ENCODE measurements around the gene B3GNT7.
"Not testable (repeated sequence)": the region's sequence is repeated elsewhere in the genome, so short reads cannot be mapped to it uniquely, and the experiment has no call there.

The B3GNT7 gene, protein sequence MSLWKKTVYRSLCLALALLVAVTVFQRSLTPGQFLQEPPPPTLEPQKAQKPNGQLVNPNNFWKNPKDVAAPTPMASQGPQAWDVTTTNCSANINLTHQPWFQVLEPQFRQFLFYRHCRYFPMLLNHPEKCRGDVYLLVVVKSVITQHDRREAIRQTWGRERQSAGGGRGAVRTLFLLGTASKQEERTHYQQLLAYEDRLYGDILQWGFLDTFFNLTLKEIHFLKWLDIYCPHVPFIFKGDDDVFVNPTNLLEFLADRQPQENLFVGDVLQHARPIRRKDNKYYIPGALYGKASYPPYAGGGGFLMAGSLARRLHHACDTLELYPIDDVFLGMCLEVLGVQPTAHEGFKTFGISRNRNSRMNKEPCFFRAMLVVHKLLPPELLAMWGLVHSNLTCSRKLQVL

GRCh38 chr2:231395188-231396057 lies at the start of gene B3GNT7:
B3GNT7 (plus strand) TSS chr2:231395710; CDS start chr2:231395804, 94 bp downstream.
- DNase-seq (ENCODE audit: low read depth) = no peak

DNA sequence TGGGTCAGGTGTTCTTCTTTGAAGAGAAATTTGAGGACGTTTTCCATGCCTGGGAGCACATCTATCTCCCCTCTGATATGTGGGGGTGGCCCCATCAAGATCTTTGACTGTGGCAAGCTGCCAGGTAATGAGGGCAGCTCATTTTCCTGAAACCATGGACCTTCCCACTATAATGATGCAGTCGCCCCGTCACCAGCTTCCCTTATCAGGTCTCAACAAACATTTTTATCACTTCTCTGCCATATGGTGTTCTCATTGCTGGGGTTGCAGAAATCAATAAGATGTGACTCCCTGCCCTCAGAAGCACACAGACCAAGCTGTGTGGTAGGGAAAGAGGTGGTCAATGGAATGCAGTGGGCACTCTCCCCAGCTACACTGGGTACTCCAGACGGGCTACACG lies 48.4 kb upstream of the B3GNT7 start:
- no peak for DNase-seq (ENCODE audit: low read depth)

- DNase-seq (ENCODE audit: low read depth) = no peak
Observed at GRCh38 chr2:231347638-231348037, 47.9 kb upstream of the B3GNT7 start.

DNA sequence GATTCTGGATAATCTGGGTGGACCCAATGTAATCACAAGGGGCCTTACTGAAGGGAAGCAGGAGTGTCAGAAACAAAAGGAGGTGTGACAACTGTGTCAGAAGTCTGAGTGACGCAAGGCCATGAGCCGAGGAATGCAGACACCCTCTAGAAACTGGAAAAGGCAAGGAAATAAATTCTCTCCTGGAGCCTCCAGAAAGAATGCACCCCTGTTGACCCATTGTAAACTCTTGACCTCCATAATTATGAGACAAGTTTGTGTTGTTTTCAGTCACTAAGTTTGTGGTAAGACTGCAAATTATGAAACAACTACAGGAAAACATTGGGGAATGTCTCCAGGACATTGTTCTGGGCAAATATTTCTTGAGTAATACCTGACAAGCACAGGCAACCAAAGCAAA lies 47.3 kb upstream of the B3GNT7 start:
- DNase-seq (ENCODE audit: low read depth) = no peak

DNA sequence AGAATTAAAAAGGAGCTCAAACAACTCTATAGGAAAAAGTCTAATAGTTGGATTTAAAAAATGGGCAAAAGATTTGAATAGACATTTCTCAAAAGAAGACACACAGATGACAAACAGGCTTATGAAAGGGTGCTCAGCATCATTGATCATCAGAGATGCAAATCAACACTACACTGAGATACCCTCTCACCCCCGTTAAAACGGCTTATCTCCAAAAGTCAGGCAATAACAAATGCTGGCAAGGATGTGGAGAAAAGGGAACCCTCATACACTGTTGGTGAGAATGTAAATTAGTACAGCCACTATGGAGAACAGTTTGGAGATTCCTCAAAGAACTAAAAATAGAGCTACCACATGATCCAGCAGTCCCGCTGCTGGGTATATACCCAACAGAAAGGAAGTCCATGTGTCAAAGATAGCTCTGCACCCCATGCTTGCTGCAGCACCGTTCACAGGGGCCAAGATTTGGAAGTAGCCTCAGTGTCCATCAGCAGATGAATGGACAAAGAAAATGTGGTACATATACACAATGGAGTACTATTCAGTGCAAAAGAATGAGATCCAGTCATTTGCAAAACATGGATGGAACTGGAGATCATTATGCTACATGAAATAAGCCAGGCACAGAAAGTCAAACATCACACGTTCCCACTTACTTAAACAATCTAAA lies 46.7 kb upstream of the B3GNT7 start:
- no peak for DNase-seq (ENCODE audit: low read depth)

DNA sequence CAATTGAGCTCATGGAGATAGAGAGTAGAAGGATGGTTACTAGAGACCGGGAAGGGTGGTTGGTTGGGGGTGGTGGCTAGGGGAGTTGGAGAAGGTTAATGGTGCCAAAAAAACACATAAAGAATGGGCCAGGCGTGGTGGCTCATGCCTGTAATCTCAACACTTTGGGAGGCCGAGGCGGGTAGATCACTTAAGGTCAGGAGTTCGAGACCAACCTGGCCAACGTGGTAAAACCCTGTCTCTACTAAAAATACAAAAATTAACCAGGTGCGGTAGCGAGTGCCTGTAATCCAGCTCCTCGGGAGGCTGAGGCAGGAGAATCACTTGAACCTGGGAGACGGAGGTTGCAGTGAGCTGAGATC lies 46.2 kb upstream of the B3GNT7 start:
- DNase-seq (ENCODE audit: low read depth) = not testable (repeated sequence)

- no peak for DNase-seq (ENCODE audit: low read depth)
Observed at GRCh38 chr2:231351648-231352047, 43.9 kb upstream of the B3GNT7 start.

DNA sequence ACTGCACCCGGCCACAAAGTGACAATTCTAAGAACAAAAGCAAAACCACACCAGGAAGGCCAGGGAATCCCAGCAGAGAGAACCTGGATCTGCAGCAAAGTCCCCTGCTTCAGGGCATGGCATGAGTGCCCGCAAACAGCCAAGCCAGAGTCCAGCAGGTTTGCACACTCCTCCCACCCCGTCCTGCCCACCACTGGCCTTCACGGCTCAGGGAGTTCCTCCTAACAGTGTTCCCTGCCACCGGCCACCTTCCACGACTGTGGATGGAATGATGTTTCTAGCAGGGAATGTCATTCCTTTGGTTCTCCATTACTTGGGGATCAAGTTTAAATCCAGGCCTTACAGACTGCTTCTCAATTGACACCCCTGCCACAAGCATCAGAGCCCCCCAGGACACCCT lies 42.0 kb upstream of the B3GNT7 start:
- DNase-seq (ENCODE audit: low read depth) = no peak

GRCh38 chr2:231355508-231356465 lies 39.7 kb upstream of the B3GNT7 start:
- DNase-seq (ENCODE audit: low read depth) = no peak

DNA sequence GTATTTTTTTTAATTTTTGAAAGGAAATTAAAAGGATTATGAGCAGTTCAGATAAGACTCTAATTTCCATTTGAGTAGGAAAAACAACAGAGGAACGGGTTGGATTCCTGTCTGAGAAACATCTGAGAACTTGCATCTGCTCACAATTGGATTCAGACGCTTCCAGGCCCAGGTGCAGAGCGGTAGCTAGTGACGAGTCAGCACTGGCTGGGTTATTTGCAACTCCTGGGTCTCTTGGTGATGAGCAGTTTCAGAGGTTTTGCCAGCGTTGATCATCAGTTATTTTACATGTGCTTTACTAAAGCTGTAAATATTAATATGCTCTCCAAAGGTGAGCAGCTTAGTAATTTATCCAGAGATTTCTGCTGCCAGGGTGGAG lies 39.1 kb upstream of the B3GNT7 start:
- DNase-seq (ENCODE audit: low read depth) = no peak

DNA sequence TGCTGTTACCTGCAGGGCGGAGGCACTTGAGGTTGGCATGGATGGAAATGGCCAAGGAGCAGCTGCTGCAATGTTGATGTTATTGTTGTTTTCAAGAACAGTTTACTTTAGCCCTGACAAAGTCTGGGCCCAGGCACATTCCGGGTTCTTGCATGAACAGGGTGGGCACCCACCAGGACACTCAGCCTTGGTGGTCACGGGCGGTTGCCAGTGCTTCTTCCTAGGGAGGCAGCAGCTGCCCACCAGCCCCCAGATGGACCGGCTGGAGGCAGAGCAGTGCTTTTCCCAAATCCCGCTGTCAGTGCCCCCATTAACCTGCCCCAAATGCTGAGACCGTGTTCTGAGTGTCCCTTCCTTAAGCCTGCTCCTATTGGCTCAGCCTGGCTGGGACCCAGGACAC lies 38.5 kb upstream of the B3GNT7 start:
- DNase-seq (ENCODE audit: low read depth) = no peak

- no peak for DNase-seq (ENCODE audit: low read depth)
Observed at GRCh38 chr2:231357931-231358330, 37.6 kb upstream of the B3GNT7 start.

- no peak for DNase-seq (ENCODE audit: low read depth)
Observed at GRCh38 chr2:231359441-231359840, 36.1 kb upstream of the B3GNT7 start.

GRCh38 chr2:231359948-231360347 lies 35.6 kb upstream of the B3GNT7 start:
- DNase-seq (ENCODE audit: low read depth) = no peak

- DNase-seq (ENCODE audit: low read depth) = no peak
Observed at GRCh38 chr2:231360401-231360800, 35.1 kb upstream of the B3GNT7 start.

DNA sequence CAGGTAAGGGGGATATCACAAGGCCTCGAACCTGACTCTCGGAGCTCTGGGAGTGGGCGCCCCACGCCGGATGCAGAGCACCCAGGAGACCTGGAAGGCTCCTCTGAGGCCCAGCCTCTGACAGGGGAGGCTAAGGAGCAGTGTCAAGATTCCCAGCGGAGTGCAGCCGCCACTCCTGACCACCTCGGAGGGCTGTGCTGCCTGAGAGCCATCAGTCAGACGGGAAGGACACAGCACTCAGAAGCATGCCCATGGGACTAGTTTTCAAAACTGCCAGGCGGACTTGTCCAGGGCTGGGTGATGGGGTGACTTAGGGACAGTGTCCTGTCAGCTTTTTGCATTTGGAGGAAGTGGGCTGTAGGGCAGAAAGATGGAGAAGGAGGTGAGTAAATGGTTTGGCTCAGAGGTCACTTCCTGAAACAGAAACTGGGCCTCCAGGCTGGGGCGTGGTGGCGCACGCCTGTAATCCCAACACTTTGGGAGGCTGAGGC lies 34.6 kb upstream of the B3GNT7 start:
- DNase-seq (ENCODE audit: low read depth) = no peak

DNA sequence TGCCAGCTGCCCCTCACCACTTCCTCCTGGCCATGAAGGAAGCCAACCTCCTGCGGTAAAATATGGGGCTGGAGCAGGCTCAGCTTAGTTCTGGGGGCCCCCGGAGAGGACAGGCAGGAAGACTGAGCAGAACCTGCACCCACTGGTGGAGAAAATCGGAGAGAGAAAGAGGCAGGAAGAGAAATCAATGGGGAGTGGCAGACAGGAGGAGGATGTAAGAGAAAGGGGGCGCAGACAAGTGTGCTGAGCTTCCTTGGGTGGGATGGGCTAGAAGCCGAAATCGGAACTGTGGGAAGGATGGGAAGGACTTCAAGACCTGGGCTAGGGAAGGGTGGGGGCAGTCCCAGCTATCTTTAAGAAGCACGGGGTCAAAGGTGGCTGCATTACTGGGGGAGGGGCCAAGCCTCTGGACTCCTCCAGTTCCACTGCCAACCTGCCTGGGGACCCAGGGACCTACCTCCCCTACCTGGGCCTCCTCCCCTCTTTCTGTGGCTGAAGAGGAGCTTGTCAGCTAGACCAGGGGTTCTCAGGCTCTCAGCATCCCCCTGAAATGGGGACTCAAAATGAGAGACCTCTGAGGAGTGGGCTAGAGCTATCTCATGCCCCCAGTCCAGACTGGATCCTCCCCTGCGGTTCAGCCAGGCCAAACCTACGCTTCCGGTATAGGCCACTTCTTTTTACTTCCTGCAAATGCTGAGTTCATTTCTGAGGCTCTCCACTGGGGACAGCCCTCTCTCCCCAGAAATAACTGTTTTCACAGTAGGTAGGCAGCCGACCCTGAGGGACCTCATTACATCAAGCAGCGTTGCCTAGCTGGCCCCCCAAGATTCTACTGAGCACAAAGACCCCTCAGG lies 33.6 kb upstream of the B3GNT7 start:
- DNase-seq (ENCODE audit: low read depth) = no peak

- DNase-seq (ENCODE audit: low read depth) = no peak
Observed at GRCh38 chr2:231362555-231363184, 32.8 kb upstream of the B3GNT7 start.

GRCh38 chr2:231364061-231364460 lies 31.4 kb upstream of the B3GNT7 start:
- DNase-seq (ENCODE audit: low read depth) = no peak

Data from stimulated activated CD8-positive, alpha-beta memory T cell treated with anti-CD3 and anti-CD28 coated beads, Interleukin-12 subunit alpha, Interleukin-12 subunit beta, amount 100 ng/mL, for 4 hours (primary cell).